Measurements from ENCODE around the gene STARD4.

STARD4 gene

GRCh38 chr5:111512375-111513130 lies at the start of gene STARD4:
TSS of gene STARD4 (minus strand) at chr5:111512535. CDS start at chr5:111507433, 5,102 bp downstream.
- peak within 1 kb of the TSS; percentile 84 for H3K4me3 ChIP-seq (replicated peaks; ENCODE audit: low read depth, low read length)
- no peak for TF ChIP-seq CTCF (IDR thresholded peaks at IDR 0.05; ENCODE audit: low read depth, low read length, missing control alignments)
- peak; percentile 87 for DNase-seq (ENCODE audit: extremely low read depth, low read depth)

- no peak for DNase-seq (ENCODE audit: extremely low read depth, low read depth)
- TF ChIP-seq CTCF (IDR thresholded peaks at IDR 0.05; ENCODE audit: low read depth, low read length, missing control alignments), result no peak
- H3K4me3 ChIP-seq (replicated peaks; ENCODE audit: low read depth, low read length), result no peak overlapping the region
Measured at GRCh38 chr5:111559680-111560079, 47.3 kb upstream of the STARD4 start.

- DNase-seq (ENCODE audit: extremely low read depth, low read depth), result no peak
- H3K4me3 ChIP-seq (replicated peaks; ENCODE audit: low read depth, low read length), result no peak overlapping the region
- TF ChIP-seq CTCF (IDR thresholded peaks at IDR 0.05; ENCODE audit: low read depth, low read length, missing control alignments), result no peak
Measured at GRCh38 chr5:111557686-111558085, 45.4 kb upstream of the STARD4 start.

- TF ChIP-seq CTCF (IDR thresholded peaks at IDR 0.05; ENCODE audit: low read depth, low read length, missing control alignments), result no peak
- H3K4me3 ChIP-seq (replicated peaks; ENCODE audit: low read depth, low read length), result no peak overlapping the region
- no peak for DNase-seq (ENCODE audit: extremely low read depth, low read depth)
Measured at GRCh38 chr5:111557111-111557510, 44.8 kb upstream of the STARD4 start.

- TF ChIP-seq CTCF (IDR thresholded peaks at IDR 0.05; ENCODE audit: low read depth, low read length, missing control alignments), result no peak
- no peak overlapping the region for H3K4me3 ChIP-seq (replicated peaks; ENCODE audit: low read depth, low read length)
- no peak for DNase-seq (ENCODE audit: extremely low read depth, low read depth)
Measured at GRCh38 chr5:111556501-111556900, 44.2 kb upstream of the STARD4 start.

- H3K4me3 ChIP-seq (replicated peaks; ENCODE audit: low read depth, low read length), result no peak overlapping the region
- no peak for TF ChIP-seq CTCF (IDR thresholded peaks at IDR 0.05; ENCODE audit: low read depth, low read length, missing control alignments)
- no peak for DNase-seq (ENCODE audit: extremely low read depth, low read depth)
Measured at GRCh38 chr5:111555760-111556159, 43.4 kb upstream of the STARD4 start.

GRCh38 chr5:111553868-111554267 lies 41.5 kb upstream of the STARD4 start:
- DNase-seq (ENCODE audit: extremely low read depth, low read depth), result no peak
- no peak for TF ChIP-seq CTCF (IDR thresholded peaks at IDR 0.05; ENCODE audit: low read depth, low read length, missing control alignments)
- H3K4me3 ChIP-seq (replicated peaks; ENCODE audit: low read depth, low read length), result no peak overlapping the region

Data from HFF-Myc (cell line).